HEK293 (cell line): ENCODE measurements around the gene FHIT.

Experiments
- CTCF ChIA-PET: fragments of 350-600 bp; formaldehyde crosslinking; extraction: SDS; loops from one replicate; lab custom pipeline; 2021; ENCODE audit warnings: antibody characterized with exemption; lab: Yijun Ruan, JAX
- POLR2A ChIA-PET: fragments of 300-600 bp; formaldehyde crosslinking; extraction: SDS; loops from one replicate; lab custom pipeline; 2020; ENCODE audit warnings: antibody characterized with exemption, inconsistent platforms; lab: Yijun Ruan, JAX
- H3K27ac ChIP-seq: fragments of 200-500 bp; sonication (Bioruptor generic); 2 replicates; pipeline ENCODE4 v1.5.1; 2014; ENCODE audit warnings: low read depth, low read length, control low read depth, inconsistent platforms; ENCODE audit errors: extremely low read depth
- H3K36me3 ChIP-seq, 2 experiments: fragments of 200-500 bp in 1 of 2; sonication (Bioruptor generic) in 1 of 2; 1 replicate in 1 of 2; 2 replicates in 1 of 2; pipeline ENCODE4 v1.5.1; 2014 to 2017; ENCODE audit warnings: inconsistent platforms in 2 of 2, low read length in 2 of 2; ENCODE audit not compliant: control insufficient read depth in 2 of 2, insufficient read depth in 1 of 2
- H3K4me1 ChIP-seq: fragments of 200-500 bp; sonication (Bioruptor generic); 2 replicates; pipeline ENCODE4 v1.5.1; 2014; ENCODE audit warnings: mild to moderate bottlenecking, low read length, inconsistent platforms; ENCODE audit not compliant: control insufficient read depth, insufficient read depth
- H3K4me3 ChIP-seq: 2 replicates; pipeline ENCODE4 v1.5.1; 2011; ENCODE audit warnings: low read depth, mild to moderate bottlenecking, control low read depth, low read length, moderate library complexity
- H3K9me3 ChIP-seq: fragments of 200-500 bp; sonication (Bioruptor generic); 2 replicates; pipeline ENCODE4 v1.5.1; 2014; ENCODE audit warnings: low read depth, low read length, inconsistent platforms; ENCODE audit not compliant: control insufficient read depth, insufficient read depth
- EGR2 ChIP-seq: fragments of 450-650 bp; formaldehyde crosslinking; IDR thresholded peaks from 2 replicates; pipeline ENCODE4 v1.5.1; 2016; ENCODE audit warnings: low read depth, missing biosample characterization, missing genetic modification characterization
- KLF8 ChIP-seq: fragments of 450-650 bp; formaldehyde crosslinking; IDR thresholded peaks from 2 replicates; pipeline ENCODE4 v1.5.1; 2016; ENCODE audit warnings: missing biosample characterization, missing genetic modification characterization
- ZFP69B ChIP-seq: fragments of 450-650 bp; formaldehyde crosslinking; IDR thresholded peaks from 2 replicates; pipeline ENCODE4 v1.5.1; 2016; ENCODE audit warnings: missing biosample characterization, missing genetic modification characterization
- ZNF140 ChIP-seq: fragments of 450-650 bp; formaldehyde crosslinking; IDR thresholded peaks from 2 replicates; pipeline ENCODE4 v1.5.1; 2016; ENCODE audit warnings: missing biosample characterization, missing genetic modification characterization
- ZNF16 ChIP-seq: fragments of 450-650 bp; formaldehyde crosslinking; IDR thresholded peaks from 2 replicates; pipeline ENCODE4 v1.5.1; 2016; ENCODE audit warnings: low read depth, missing biosample characterization, missing genetic modification characterization
- ZNF19 ChIP-seq: fragments of 450-650 bp; formaldehyde crosslinking; IDR thresholded peaks from 2 replicates; pipeline ENCODE4; 2016; ENCODE audit warnings: missing biosample characterization, missing genetic modification characterization, low read depth
- ZNF248 ChIP-seq: fragments of 450-650 bp; formaldehyde crosslinking; IDR thresholded peaks from 2 replicates; pipeline ENCODE4 v1.5.1; 2017; ENCODE audit warnings: missing biosample characterization, missing genetic modification characterization
- ZNF48 ChIP-seq: fragments of 450-650 bp; formaldehyde crosslinking; IDR thresholded peaks from 2 replicates; pipeline ENCODE4 v1.5.1; 2016; ENCODE audit warnings: missing biosample characterization, missing genetic modification characterization
- ZNF510 ChIP-seq: fragments of 450-650 bp; formaldehyde crosslinking; IDR thresholded peaks from 2 replicates; pipeline ENCODE4 v1.5.1; 2018; ENCODE audit warnings: mild to moderate bottlenecking, missing genetic modification characterization, missing biosample characterization; ENCODE audit not compliant: insufficient replicate concordance
- ZNF514 ChIP-seq: fragments of 450-650 bp; formaldehyde crosslinking; IDR thresholded peaks from 2 replicates; pipeline ENCODE4 v1.5.1; 2016; ENCODE audit warnings: missing biosample characterization, missing genetic modification characterization
- ZNF596 ChIP-seq: fragments of 450-650 bp; IDR thresholded peaks from 2 replicates; pipeline ENCODE4 v1.5.0; 2018; ENCODE audit warnings: missing biosample characterization, mild to moderate bottlenecking, missing genetic modification characterization, moderate library complexity
- ZNF610 ChIP-seq: fragments of 450-650 bp; formaldehyde crosslinking; IDR thresholded peaks from 2 replicates; pipeline ENCODE4 v1.5.1; 2016; ENCODE audit warnings: missing biosample characterization, missing genetic modification characterization, borderline replicate concordance
- ZNF629 ChIP-seq: fragments of 450-650 bp; formaldehyde crosslinking; IDR thresholded peaks from 2 replicates; pipeline ENCODE4 v1.5.1; 2017; ENCODE audit warnings: missing biosample characterization, missing genetic modification characterization
- ZNF692 ChIP-seq: fragments of 450-650 bp; formaldehyde crosslinking; IDR thresholded peaks from 2 replicates; pipeline ENCODE4 v1.5.1; 2016; ENCODE audit warnings: missing biosample characterization, missing genetic modification characterization
- ZNF704 ChIP-seq: fragments of 450-650 bp; formaldehyde crosslinking; IDR thresholded peaks from 2 replicates; pipeline ENCODE4 v1.5.1; 2016; ENCODE audit warnings: missing biosample characterization, missing genetic modification characterization
- ZSCAN23 ChIP-seq: fragments of 450-650 bp; formaldehyde crosslinking; IDR thresholded peaks from 2 replicates; pipeline ENCODE4 v1.5.1; 2016; ENCODE audit warnings: missing biosample characterization, missing genetic modification characterization
- ZSCAN5A ChIP-seq: fragments of 450-650 bp; formaldehyde crosslinking; IDR thresholded peaks from 2 replicates; pipeline ENCODE4 v1.5.1; 2016; ENCODE audit warnings: missing biosample characterization, missing genetic modification characterization
- TF ChIP-seq, protein P1 (sequence below): fragments of 450-650 bp; formaldehyde crosslinking; IDR thresholded peaks from 2 replicates; pipeline ENCODE4 v1.5.1; 2016; ENCODE audit warnings: missing biosample characterization, missing genetic modification characterization, low read depth
- TF ChIP-seq, protein P2 (sequence below): fragments of 450-650 bp; formaldehyde crosslinking; conservative IDR thresholded peaks from 2 replicates; pipeline ENCODE4 v1.5.1; 2016; ENCODE audit warnings: low read depth, missing biosample characterization, missing genetic modification characterization

FHIT gene

DNA sequence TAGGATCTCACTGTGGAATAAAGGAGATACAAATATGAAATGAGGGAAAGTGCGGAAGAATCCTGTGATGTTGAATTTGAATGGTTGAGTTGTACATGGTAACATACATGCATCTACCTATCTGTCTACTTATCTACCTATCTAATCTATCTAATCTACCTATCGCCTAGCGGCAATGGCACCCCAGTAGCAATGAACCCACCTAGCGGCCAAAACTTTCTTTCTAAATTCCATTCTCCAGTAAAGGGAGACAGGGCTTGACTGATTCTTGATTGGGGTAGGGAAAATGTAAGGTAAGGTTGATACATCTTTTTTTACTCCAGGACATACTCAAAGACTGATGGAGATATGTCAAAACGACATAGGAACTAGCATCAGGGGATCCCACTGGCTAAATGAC is 345.0 kb downstream of the FHIT start:
- no peak for TF ChIP-seq EGR2 (tag by site-specific recombination)
- TF ChIP-seq ZSCAN5A, result no peak
- no peak for TF ChIP-seq ZNF704 (tag by site-specific recombination)
- no peak for TF ChIP-seq ZNF596 (tag by site-specific recombination)
- no peak for TF ChIP-seq ZNF140 (tag by site-specific recombination)
- TF ChIP-seq KLF8 (tag by site-specific recombination), result no peak
- no peak for TF ChIP-seq ZNF610
- no peak for TF ChIP-seq ZNF48 (tag by site-specific recombination)
- H3K4me1 ChIP-seq, result no peaks in the 10 kb centered on the region
- no peak overlapping the region for H3K27ac ChIP-seq
- CTCF ChIA-PET, result no interaction called here
- no peaks in the 10 kb centered on the region for H3K36me3 ChIP-seq
- POLR2A ChIA-PET, result no interaction called here
- H3K4me3 ChIP-seq, result no peak overlapping the region
- no peaks in the 10 kb centered on the region for H3K9me3 ChIP-seq

- peaks cover 5% of the 10 kb centered on the region; the same call in 1 of the 2 replicates for H3K4me1 ChIP-seq
- no peak overlapping the region for H3K4me3 ChIP-seq
- H3K36me3 ChIP-seq, result no peaks in the 10 kb centered on the region
- TF ChIP-seq, protein P1, sequence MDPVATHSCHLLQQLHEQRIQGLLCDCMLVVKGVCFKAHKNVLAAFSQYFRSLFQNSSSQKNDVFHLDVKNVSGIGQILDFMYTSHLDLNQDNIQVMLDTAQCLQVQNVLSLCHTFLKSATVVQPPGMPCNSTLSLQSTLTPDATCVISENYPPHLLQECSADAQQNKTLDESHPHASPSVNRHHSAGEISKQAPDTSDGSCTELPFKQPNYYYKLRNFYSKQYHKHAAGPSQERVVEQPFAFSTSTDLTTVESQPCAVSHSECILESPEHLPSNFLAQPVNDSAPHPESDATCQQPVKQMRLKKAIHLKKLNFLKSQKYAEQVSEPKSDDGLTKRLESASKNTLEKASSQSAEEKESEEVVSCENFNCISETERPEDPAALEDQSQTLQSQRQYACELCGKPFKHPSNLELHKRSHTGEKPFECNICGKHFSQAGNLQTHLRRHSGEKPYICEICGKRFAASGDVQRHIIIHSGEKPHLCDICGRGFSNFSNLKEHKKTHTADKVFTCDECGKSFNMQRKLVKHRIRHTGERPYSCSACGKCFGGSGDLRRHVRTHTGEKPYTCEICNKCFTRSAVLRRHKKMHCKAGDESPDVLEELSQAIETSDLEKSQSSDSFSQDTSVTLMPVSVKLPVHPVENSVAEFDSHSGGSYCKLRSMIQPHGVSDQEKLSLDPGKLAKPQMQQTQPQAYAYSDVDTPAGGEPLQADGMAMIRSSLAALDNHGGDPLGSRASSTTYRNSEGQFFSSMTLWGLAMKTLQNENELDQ (tag by site-specific recombination), result no peak
- TF ChIP-seq ZNF16 (tag by site-specific recombination), result no peak
- TF ChIP-seq ZNF692, result no peak
- TF ChIP-seq ZNF629, result no peak
- TF ChIP-seq ZSCAN23 (tag by site-specific recombination), result no peak
- no peak for TF ChIP-seq ZNF510 (tag by site-specific recombination)
- no peak for TF ChIP-seq ZNF514 (tag by site-specific recombination)
- TF ChIP-seq ZFP69B (tag by site-specific recombination), result no peak
- TF ChIP-seq ZNF248 (tag by site-specific recombination), result no peak
- no peak for TF ChIP-seq ZNF19 (tag by site-specific recombination)
- TF ChIP-seq, protein P2, sequence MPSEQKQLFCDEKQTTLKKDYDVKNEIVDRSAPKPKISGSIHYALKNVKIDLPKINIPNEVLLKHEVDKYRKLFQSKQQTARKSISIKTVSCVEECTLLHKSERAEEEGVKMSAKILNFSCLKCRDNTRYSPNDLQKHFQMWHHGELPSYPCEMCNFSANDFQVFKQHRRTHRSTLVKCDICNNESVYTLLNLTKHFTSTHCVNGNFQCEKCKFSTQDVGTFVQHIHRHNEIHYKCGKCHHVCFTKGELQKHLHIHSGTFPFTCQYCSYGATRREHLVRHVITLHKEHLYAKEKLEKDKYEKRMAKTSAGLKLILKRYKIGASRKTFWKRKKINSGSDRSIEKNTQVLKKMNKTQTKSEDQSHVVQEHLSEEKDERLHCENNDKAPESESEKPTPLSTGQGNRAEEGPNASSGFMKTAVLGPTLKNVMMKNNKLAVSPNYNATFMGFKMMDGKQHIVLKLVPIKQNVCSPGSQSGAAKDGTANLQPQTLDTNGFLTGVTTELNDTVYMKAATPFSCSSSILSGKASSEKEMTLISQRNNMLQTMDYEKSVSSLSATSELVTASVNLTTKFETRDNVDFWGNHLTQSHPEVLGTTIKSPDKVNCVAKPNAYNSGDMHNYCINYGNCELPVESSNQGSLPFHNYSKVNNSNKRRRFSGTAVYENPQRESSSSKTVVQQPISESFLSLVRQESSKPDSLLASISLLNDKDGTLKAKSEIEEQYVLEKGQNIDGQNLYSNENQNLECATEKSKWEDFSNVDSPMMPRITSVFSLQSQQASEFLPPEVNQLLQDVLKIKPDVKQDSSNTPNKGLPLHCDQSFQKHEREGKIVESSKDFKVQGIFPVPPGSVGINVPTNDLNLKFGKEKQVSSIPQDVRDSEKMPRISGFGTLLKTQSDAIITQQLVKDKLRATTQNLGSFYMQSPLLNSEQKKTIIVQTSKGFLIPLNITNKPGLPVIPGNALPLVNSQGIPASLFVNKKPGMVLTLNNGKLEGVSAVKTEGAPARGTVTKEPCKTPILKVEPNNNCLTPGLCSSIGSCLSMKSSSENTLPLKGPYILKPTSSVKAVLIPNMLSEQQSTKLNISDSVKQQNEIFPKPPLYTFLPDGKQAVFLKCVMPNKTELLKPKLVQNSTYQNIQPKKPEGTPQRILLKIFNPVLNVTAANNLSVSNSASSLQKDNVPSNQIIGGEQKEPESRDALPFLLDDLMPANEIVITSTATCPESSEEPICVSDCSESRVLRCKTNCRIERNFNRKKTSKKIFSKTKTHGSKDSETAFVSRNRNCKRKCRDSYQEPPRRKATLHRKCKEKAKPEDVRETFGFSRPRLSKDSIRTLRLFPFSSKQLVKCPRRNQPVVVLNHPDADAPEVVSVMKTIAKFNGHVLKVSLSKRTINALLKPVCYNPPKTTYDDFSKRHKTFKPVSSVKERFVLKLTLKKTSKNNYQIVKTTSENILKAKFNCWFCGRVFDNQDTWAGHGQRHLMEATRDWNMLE (tag by site-specific recombination), result no peak
- TF ChIP-seq, all 188 proteins: peak for 0
- H3K9me3 ChIP-seq, result no peaks in the 10 kb centered on the region
- POLR2A ChIA-PET, result no interaction called here
- no peak overlapping the region for H3K27ac ChIP-seq
- CTCF ChIA-PET, result interaction anchor here (0.7 kb wide), 1 partner anchor 21 kb away, joined by 3 read pairs; no protein-coding TSS in a partner anchor
These were observed 352.9 kb downstream of the FHIT start for GRCh38 chr3:60898321-60898720.
